IPS-NIHi7 (cell line): ENCODE data around the gene MND1.

Experiments used
- DNase-seq: peaks from one replicate; pipeline ENCODE4 v3.0.0; 2012; ENCODE audit warnings: mixed read lengths; ENCODE audit errors: extremely low spot score

Gene MND1

DNA sequence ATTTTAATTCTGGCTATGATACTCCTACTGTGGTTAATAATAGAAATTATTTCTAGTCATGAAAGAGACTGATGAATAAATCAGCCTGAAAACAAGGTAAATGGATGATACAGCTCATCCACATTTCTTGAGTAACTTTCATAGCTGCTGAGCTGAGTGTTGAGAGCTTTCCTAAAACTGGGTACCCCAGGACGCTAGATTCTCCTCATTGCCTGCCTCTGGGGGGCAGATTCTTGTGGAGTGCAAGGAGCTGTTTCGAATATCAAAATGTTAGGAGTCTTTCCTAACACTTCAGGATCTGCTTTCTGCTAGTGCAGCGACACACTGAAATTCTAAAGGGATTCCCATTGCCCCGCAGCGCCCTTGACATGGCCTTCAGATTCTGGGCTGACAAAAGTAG is 2.1 kb downstream of the MND1 start:
- DNase-seq: peak; percentile 17

DNA sequence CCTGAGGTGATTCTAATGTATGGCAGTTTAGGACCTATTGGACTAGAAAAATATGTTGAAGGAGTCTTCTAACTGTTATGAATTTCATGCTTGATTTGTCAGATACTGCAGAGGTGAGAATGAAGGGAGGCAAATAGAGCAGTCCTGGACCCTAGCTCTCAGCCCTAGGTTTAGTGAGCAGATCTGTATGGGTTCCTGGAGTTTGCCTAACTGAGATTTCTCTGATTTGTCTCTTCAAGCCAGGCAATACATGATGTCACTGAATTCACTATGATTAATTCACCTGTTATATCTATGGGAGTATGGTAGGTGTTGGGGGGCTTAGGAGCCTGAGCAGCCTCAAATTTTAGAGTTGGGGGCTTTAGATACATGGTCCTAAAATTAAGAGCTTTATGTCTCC is 2.6 kb downstream of the MND1 start:
- no peak for DNase-seq

DNA sequence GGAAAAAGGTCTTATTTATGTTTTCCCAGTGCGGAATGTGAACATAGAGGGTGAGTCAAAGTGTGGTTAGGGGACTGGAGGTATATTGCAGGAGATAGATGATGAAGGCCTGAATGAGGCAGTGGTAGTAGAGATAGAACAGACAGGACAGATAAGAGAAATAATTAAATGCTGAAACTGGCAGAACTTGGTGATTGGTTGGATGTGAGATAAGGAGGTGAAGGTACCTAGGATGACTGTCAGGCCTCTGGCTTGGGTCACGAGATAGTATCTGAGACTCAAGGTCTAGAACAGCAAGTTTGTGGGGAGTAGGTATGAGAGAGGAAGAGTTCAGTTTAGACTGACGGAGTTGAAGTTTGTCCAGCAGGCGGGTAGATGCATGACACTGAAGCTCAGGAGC is 3.5 kb downstream of the MND1 start:
- DNase-seq: no peak

DNA sequence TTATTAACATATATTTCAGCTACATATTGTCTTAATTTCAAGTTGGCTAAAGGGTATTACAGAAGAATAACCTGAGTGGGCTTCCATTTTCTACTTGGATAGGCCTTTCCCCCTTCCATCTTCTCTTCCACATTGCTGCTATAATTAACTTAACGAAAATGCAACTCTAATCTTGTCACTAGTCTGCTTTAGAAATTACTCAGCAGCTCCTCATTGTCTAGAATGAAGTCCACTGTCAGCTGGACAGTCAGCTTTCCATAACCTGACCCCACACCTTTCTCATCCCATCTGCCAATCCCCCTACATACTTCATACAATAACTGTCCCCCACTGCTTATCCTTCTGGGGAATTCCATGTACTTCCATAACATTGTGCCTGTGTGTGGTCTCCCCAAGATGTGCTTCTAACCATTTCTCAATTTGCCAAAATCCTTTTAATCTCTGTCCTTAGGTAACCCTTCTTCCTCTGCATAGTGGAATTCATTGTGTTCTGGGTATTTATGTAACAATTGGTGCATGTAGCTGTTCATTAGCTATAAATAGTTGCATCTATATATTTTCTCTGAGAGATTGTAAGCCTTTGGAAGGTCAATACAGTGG is 4.8 kb downstream of the MND1 start:
- DNase-seq: no peak

DNA sequence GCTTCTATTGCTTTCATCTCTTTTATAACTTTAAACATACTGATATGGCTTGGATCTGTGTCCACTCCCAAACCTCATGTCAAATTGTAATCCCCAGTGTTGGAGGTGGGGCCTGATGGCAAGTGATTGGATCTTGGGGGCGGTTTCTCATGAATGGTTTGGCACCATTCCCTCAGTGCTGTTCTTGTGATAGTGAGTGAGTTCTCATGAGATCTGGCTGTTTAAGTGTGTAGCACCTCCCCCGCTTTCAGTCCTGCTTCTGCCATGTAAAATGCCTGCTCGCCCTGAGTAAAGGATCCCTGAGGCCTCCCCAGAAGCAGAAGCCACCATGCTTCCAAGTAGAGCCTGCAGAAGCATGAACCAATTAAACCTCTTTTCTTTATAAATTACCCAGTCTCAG is 17.7 kb downstream of the MND1 start:
- no peak for DNase-seq

DNA sequence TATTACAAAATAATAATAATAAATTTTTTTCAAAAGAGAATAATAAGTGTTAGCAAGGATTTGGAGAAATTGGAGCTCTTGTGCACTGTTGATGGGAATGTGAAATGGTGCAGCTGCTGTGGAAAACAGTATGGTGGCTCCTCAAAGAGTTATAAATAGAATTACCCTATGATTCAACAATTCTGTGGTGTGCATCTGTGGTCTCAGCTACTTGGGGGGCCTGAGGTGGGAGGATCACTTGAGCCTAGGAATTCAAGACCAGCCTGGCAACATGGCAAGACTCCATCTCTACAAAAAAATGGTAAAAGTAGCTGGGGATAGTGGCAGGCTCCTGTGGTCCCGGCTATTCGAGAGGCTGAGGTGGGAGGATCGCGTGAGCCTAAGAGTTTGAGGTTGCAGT is 19.6 kb downstream of the MND1 start:
- DNase-seq: no peak

DNA sequence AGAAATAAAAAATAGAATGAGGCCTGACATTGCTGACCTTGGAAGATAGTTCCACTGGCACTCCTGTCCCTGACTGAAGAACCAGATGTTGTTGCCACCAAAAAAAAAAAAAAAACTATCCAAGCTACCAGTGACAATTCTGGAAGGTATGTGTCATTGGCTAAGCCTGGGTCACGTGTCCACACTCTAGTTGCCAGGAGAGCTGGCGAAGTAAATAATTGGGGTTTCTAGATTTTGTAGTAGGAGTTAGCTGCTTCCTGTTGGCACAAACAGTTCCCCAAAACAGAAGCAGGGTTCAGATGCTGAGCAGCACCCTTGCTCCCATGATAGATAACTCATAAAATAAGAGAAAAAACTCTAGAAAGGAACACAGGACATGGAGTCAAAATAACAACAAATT is 20.5 kb downstream of the MND1 start:
- DNase-seq: no peak

DNA sequence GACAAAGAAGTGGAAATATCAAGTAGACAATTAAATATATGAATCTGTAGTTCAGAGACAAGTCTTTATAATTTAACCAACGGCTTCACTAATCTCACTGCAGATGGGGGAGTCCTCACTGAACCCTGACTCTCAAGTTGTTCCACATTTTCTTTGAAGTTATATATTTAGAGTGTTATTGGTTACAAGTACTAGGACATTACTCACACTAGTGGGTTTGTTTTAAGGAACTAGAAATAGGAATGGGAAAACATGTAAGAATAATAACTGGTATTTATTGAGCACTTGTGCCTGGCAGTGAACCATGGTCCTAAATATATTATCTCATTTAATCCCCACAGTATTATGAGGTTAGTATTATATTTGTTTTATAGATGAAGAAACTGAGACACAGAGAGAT is 22.0 kb downstream of the MND1 start:
- DNase-seq: no peak

DNA sequence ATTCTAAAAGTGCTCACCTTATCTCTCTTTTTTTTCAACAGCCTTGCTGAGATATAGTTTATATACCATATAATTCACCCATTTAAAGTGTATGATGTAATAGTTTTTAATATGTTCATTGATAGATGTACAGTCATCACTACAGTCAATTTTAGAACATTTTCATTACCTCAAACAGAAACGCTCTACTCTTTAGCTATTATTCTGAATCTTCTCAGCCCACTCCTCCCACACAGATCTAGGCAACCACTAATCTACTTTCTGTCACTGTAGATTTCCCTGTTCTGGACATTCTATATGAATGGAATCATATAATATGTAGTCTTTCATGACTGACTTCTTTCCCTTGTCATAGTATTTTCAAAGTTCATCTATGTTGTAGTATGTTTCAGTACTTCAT is 22.6 kb downstream of the MND1 start:
- no peak for DNase-seq

DNA sequence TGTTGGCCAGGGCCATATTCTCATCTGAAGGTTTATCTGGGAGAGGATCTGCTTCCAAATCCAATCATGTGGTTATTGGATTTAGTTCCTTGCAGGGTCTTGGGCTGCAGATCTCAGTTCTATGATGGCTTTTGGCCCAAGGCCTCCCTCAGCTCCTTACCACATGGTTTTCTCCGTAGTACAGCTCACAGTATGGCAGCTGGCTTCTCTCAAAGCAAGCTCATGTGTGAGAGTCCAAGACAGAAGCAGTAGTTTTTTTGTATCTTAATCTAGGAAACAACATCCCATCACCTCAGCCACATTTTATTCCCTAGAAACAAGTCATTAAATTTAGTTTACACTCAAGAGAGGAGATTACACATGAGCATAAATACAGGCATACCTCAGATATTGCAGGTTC is 24.5 kb downstream of the MND1 start:
- no peak for DNase-seq

DNA sequence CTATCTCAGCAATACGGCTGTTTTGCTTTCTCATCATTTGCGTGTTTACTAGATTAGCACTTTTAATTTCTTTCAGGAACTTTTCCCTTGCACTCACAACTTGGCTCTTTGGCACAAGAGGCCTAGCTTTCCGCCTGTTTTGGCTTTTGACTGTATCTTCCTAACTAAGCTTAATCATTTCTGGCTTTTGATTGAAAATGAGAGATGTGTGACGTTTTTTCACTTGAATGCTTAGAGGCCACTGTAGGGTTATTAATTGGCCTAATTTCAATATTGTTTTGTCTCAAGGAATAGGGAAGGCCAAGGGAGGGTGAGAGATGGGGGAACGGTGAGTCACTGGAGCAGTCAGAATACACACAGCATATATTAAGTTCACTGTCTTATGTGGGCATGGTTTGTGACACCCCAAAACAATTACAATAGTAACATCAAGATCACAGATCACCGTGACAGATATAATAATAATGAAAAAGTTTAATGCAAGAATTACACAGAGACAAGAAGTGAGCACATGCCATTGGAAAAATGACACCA is 27.3 kb downstream of the MND1 start:
- DNase-seq: no peak

DNA sequence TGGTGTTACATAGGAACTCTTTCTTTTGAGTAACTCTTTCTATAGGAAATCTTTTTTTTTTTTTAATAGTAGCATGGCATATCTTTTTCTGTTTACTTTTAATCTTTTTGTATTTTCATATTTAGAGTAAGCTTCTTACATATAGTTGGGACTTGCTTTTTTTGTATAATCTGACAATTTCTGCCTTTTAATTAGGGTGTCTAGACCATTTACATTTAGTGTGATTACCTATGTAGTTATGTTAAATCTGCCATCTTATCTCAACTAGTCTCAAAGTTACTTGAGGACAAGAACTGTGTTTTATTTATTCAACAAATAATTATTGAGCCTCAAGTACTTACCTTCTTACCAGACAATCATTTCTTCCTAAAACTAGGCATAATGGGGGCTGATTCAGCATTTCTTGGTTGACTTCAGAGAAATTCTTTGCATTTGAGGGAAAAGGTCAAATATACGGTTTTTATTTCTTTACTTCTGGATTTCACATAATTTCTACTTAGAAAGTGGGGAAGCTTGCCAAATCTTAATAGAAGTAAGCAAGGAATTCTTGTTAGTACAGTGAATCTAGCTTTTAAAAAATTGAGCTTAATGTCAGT is 28.6 kb downstream of the MND1 start:
- no peak for DNase-seq

DNA sequence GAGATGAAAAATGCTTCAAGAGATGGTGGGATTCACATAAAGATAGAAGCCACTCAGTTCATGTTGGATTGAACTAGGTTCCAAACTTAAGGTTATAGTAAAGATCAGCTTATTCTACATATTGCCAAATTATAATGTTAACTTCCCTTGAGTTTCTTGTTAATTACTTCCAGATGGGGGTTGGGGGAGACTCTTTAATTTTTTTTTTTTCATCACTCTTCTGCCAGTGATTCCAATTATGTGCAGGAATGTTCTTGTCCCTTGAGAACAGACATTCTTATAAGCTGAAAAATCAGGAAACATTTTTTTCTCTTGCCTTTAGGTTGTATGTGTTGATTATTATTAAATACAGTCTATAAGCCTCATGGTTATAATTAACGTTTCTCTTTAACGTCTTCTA is 30.0 kb downstream of the MND1 start:
- no peak for DNase-seq

DNA sequence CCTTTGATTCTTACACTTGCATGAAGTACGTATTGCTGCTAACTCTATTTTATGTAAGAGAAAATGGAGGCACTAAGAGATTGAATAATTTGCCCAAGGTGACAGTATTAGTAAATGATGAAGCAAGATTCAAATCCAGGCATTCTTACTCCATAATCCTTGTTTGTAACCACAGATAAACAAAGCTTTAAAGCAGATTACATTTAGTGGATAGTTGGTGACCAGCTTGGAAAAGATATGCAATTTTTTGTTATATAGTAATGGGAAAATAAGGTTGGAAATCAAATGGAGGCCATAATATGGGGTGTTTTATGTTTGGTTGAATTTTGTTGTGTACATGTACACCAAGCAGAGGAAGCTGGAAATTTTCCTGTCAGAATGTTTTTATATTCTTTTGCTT is 30.8 kb downstream of the MND1 start:
- no peak for DNase-seq

DNA sequence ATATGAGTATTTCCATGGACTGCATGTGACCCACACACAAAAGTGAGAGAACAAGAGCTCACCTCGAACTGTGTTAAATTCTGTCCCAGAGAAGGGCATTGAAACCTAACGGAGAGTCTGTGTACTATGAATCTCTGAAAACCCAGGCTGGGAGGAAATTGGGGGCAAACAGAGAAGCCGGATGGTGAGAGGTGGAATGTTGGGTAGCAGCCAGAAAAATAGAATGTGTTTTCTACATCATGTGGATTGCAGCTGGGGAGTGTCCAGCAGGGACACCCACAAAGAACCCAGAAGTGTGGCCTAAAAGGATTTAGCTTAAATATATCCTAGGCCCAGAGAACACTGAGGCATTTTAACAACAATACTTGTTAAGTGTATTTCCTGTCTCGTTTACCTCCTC is 38.6 kb downstream of the MND1 start:
- no peak for DNase-seq

DNA sequence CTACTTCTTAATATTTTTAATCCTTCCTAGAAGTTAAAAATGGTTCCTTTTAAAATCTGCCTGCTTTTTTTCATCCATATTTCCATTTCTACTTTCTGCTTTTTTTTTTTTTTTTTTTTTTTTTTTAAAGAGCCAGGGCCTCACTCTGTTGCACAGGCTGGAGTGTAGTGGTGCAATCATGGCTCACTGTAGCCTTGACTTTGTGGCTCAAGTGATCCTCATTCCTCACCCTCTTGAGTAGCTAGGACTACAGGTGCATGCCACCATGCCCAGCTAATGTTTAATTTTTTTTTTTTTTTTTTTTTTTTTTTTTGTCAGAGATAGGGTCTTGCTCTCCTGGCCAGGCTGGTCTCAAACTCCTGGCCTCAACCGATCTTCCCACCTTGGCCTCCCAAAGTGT is 39.7 kb downstream of the MND1 start:
- DNase-seq: no peak

DNA sequence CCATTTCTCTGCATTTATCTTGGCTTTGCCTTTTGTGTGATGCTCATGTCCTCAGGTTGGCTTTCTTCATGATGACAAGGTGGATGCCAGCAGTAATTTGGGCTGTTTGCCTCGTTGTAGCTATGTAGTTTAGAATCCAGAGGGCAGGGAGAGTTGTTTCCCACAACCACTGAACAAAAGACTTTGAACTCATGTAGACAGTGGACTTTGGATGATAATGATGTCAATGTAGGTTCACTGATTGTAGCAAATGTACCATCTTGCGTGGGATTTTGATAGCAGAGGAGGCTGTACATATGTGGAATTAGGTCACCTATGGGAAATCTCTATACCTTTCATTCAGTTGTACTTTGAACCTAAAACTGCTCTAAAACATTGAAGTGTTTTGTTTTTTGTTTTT is 41.3 kb downstream of the MND1 start:
- no peak for DNase-seq

DNA sequence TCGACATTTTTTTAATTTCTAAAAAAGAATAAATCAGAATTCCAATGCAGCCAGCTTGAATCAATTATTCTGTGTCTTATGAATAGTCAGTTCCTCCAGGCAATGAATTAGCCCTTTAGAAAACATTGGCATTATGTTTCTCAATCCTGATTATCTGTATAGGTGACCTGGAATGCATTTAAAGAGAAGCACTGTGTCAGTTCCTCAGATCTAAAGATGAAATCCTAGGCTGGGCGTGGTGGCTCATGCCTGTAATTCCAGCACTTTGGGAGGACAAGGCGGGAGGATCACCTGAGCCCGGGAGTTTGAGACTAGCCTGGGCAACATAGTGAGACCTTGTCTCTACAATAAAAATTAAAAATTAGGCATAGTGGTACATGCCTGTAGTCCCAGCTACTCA is 43.5 kb downstream of the MND1 start:
- no peak for DNase-seq

DNA sequence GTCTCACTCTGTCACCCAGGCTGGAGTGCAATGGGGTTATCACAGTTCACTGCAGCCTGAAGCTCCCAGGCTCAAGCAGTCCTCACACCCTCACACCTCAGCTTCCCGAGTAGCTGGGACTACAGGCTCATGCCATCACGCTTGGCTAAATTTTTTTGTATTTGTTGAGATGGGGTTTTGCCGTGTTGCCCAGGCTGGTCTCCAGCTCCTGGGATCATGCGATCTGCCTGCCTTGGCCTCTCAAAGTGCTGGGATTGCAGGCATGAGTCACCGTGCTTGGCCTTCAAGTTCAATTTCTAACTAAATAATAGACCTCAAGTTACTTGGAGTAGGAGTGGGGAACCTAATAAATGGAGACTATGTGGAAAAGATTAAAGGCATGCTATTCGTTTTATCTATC is 48.9 kb downstream of the MND1 start:
- no peak for DNase-seq

DNA sequence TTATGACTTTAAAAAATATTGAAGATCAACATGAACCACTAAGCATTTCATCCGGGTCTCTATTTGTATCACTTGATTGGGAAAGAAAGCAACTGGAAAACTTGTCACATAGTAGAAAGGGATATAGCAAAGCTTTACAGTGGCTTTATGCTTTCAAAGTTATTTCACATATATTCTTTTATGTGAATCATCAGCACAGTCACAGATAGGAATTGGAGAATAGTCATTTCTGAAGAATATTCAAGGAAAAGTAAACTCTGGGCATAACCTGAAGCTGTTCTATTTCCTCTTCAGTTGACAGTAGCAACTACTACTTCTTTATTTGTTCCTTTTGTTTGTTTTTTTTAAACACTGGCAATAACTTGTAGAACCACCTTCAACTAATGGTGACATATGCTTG is 50.5 kb downstream of the MND1 start:
- no peak for DNase-seq

DNA sequence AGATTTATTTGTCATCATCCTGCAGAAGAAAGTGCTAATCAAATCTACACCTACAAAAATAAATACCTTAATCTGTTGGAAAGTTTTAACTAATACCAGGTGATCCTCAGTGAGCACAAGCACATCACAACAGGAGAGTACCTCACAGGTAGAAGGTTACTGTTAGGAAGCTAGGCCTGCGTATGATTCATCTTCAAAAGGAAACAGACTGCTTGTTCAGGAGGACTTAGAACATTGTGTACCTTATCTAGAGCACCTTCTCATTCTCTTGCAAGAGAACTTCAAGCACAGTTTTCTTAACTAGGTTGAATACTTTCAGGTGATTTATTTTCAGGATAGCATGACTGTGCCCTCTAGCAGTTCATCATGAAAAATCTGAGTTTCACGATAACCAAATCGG is 54.2 kb downstream of the MND1 start:
- DNase-seq: no peak

DNA sequence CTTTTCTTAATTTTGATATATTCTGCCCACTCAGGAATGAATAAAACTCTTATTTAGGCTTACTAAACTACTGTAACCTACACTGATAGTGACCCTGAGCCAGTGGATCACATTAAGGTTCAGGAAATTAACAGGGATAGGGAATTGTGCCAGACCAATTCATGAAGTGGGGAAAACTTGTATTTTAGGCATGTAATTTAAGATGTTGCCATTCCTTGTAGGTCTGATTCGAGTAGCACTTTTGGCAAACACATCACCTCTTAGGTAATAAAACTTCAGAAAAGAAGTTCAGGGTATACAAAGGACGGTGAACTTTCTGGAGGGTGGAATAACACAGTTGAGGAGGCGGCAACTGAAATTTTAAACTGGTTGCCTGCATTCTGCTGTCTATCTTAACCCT is 54.9 kb downstream of the MND1 start:
- DNase-seq: no peak

DNA sequence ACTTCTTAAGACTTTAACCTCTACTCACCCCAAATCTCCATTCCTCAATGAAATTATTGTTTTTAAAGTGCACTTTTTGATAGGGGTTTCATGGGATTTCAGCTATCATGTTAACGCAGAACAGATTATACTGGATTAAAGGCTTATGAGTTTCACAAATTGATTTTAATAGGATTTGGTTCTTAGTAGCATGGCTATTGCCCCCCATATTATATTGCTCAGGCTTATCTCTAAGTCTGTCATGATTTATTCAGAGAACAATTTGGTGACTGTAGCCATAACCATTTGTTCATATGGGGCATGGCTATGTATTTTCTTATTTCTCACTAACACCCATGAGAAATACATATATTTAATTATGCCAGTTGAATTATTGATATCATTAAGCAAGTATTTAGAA is 57.0 kb downstream of the MND1 start:
- no peak for DNase-seq

DNA sequence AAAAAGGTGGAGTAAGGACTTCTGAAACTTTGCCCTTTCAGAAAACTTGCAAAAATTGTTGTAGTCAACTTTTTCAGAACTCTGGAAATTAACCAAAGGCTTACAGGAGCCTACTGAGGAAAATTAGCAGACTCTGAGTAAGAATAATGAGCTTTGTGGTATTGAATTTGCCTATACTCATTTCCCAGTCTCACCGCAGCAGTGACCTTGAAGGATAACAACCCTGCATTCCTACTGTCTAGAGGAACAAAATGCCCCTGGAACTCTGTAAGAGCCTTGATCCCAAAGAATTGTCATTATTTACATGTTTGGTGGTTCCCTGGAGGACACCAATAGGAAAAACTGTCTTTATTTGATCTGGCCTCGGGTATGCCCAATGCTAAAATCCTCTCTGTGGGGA is 57.9 kb downstream of the MND1 start:
- DNase-seq: no peak
